MM.1S (cell line): Measurements from ENCODE around the gene SALL2.

Source experiments
- DNase-seq: peaks from one replicate; pipeline ENCODE4 v3.0.0-alpha.2; 2015
- H2AFZ ChIP-seq: fragments of 300-600 bp; sonication (generic); 2 replicates; pipeline ENCODE4 v1.6.0; 2016; ENCODE audit warnings: antibody characterized with exemption, low read length
- H3F3A ChIP-seq: fragments of 300-600 bp; sonication (generic); 2 replicates; pipeline ENCODE4 v1.6.1; 2016; ENCODE audit warnings: mild to moderate bottlenecking, antibody characterized with exemption, low read length, moderate library complexity, mixed read lengths; ENCODE audit not compliant: insufficient read depth
- H3K27ac ChIP-seq: fragments of 300-600 bp; sonication (generic); 2 replicates; pipeline ENCODE4 v1.5.1; 2016; ENCODE audit warnings: mild to moderate bottlenecking, low read length
- H3K27me3 ChIP-seq: fragments of 300-600 bp; sonication (generic); replicated peaks from 2 replicates; pipeline ENCODE4 v1.6.0; 2016; ENCODE audit warnings: low read length; ENCODE audit not compliant: insufficient read depth
- H3K36me3 ChIP-seq: fragments of 300-600 bp; sonication (generic); replicated peaks from 2 replicates; pipeline ENCODE4 v1.6.1; 2016; ENCODE audit warnings: mild to moderate bottlenecking, low read length, mixed read lengths; ENCODE audit not compliant: insufficient read depth
- H3K4me1 ChIP-seq: fragments of 300-600 bp; sonication (generic); 2 replicates; pipeline ENCODE4 v1.6.1; 2016; ENCODE audit warnings: low read length, mixed read lengths
- H3K4me2 ChIP-seq: fragments of 300-600 bp; sonication (generic); 2 replicates; pipeline ENCODE4 v1.6.0; 2016; ENCODE audit warnings: low read depth, low read length
- H3K4me3 ChIP-seq: fragments of 300-600 bp; sonication (generic); 2 replicates; pipeline ENCODE4 v1.5.1; 2016; ENCODE audit warnings: low read length, mixed read lengths
- H3K79me2 ChIP-seq: fragments of 300-600 bp; sonication (generic); 2 replicates; pipeline ENCODE4 v1.6.1; 2016; ENCODE audit warnings: mixed run types, low read length, mixed read lengths
- H3K9ac ChIP-seq: fragments of 300-600 bp; sonication (generic); 2 replicates; pipeline ENCODE4 v1.6.1; 2016; ENCODE audit warnings: low read length, mixed read lengths
- H3K9me2 ChIP-seq: fragments of 300-600 bp; sonication (generic); replicated peaks from 2 replicates; pipeline ENCODE4 v1.6.1; 2016; ENCODE audit warnings: mild to moderate bottlenecking, low read length, mixed read lengths; ENCODE audit not compliant: insufficient read depth
- H3K9me3 ChIP-seq: fragments of 300-600 bp; sonication (generic); replicated peaks from 2 replicates; pipeline ENCODE4 v1.6.1; 2016; ENCODE audit warnings: mild to moderate bottlenecking, low read length, mixed read lengths; ENCODE audit not compliant: insufficient read depth
- H4K20me1 ChIP-seq: fragments of 300-600 bp; sonication (generic); 2 replicates; pipeline ENCODE4 v1.6.1; 2016; ENCODE audit warnings: mild to moderate bottlenecking, low read length, moderate library complexity, mixed read lengths; ENCODE audit not compliant: insufficient read depth
- EZH2 ChIP-seq: fragments of 300-600 bp; sonication (generic); optimal IDR thresholded peaks from 2 replicates; pipeline ENCODE3; 2017; ENCODE audit warnings: low read depth, mild to moderate bottlenecking, antibody characterized with exemption, low read length, mixed read lengths
- EZH2phosphoT487 ChIP-seq: fragments of 300-600 bp; sonication (generic); IDR thresholded peaks from 2 replicates; pipeline ENCODE4 v1.6.1; 2018; ENCODE audit warnings: antibody characterized with exemption, low read length
- TF ChIP-seq, protein P1 (sequence below): fragments of 300-600 bp; sonication (generic); IDR thresholded peaks from 2 replicates; pipeline ENCODE4 v1.5.1; 2016; ENCODE audit warnings: antibody characterized with exemption, low read length, mixed read lengths

The SALL2 gene

GRCh38 chr14:21529515-21529914 lies 3.4 kb upstream of the SALL2 start:
- Histone ChIP-seq H3K9me3 (no peaks in the 10 kb centered on the region), H2AFZ (no peak overlapping the region), H3K27ac (no peak overlapping the region), H3K9ac (no peak overlapping the region), H3K36me3 (no peaks in the 10 kb centered on the region), H3K79me2 (no peaks in the 10 kb centered on the region), H3K4me3 (no peak overlapping the region), H3K27me3 (no peaks in the 10 kb centered on the region), H3K4me1 (no peaks in the 10 kb centered on the region), H3K9me2 (no peaks in the 10 kb centered on the region), H3K4me2 (no peak overlapping the region), H4K20me1 (no peaks in the 10 kb centered on the region), H3F3A (no peaks in the 10 kb centered on the region)
- DNase-seq = no peak
- TF ChIP-seq EZH2 (no peak), EZH2phosphoT487 (no peak)
- TF ChIP-seq, protein P1, sequence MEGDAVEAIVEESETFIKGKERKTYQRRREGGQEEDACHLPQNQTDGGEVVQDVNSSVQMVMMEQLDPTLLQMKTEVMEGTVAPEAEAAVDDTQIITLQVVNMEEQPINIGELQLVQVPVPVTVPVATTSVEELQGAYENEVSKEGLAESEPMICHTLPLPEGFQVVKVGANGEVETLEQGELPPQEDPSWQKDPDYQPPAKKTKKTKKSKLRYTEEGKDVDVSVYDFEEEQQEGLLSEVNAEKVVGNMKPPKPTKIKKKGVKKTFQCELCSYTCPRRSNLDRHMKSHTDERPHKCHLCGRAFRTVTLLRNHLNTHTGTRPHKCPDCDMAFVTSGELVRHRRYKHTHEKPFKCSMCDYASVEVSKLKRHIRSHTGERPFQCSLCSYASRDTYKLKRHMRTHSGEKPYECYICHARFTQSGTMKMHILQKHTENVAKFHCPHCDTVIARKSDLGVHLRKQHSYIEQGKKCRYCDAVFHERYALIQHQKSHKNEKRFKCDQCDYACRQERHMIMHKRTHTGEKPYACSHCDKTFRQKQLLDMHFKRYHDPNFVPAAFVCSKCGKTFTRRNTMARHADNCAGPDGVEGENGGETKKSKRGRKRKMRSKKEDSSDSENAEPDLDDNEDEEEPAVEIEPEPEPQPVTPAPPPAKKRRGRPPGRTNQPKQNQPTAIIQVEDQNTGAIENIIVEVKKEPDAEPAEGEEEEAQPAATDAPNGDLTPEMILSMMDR = no peak

GRCh38 chr14:21528381-21529348 lies 2.5 kb upstream of the SALL2 start:
- H4K20me1 ChIP-seq = no peaks in the 10 kb centered on the region
- H3K36me3 ChIP-seq = no peaks in the 10 kb centered on the region
- DNase-seq = no peak
- no peaks in the 10 kb centered on the region for H3K4me1 ChIP-seq
- H3K9me2 ChIP-seq = no peaks in the 10 kb centered on the region
- H3K9ac ChIP-seq = no peak overlapping the region
- TF ChIP-seq, protein P1 = no peak
- TF ChIP-seq EZH2 = no peak
- TF ChIP-seq EZH2phosphoT487 = no peak
- H3K27ac ChIP-seq = no peak overlapping the region
- H2AFZ ChIP-seq = no peak overlapping the region
- H3K79me2 ChIP-seq = no peaks in the 10 kb centered on the region
- no peak overlapping the region for H3K4me2 ChIP-seq
- no peaks in the 10 kb centered on the region for H3K27me3 ChIP-seq
- H3K9me3 ChIP-seq = no peaks in the 10 kb centered on the region
- no peaks in the 10 kb centered on the region for H3F3A ChIP-seq
- no peak overlapping the region for H3K4me3 ChIP-seq

- no peak overlapping the region for H3K9ac ChIP-seq
Measured at GRCh38 chr14:21527318-21527679, 1.2 kb upstream of the SALL2 start.

More at GRCh38 chr14:21527318-21527679, 1.2 kb upstream of the SALL2 start:
- no peak for DNase-seq
- Histone ChIP-seq H3K4me3 (no peak overlapping the region), H4K20me1 (no peaks in the 10 kb centered on the region), H3K79me2 (no peaks in the 10 kb centered on the region), H3F3A (no peaks in the 10 kb centered on the region), H3K4me1 (no peaks in the 10 kb centered on the region), H3K9me3 (no peaks in the 10 kb centered on the region), H3K27ac (no peak overlapping the region), H3K9me2 (no peaks in the 10 kb centered on the region), H3K36me3 (no peaks in the 10 kb centered on the region), H3K4me2 (no peak overlapping the region), H3K27me3 (no peaks in the 10 kb centered on the region), H2AFZ (no peak overlapping the region)
- TF ChIP-seq EZH2 (no peak), EZH2phosphoT487 (no peak)
- TF ChIP-seq, protein P1 = no peak
